ENCODE measurements around the gene ZBTB49.

The ZBTB49 gene

GRCh38 chr4:4320951-4321714 lies 31.1 kb downstream of the ZBTB49 start:
- in situ Hi-C loops (cut with HindIII; ENCODE audit: low pct_ligation_motif_present, low pct_unique_long_range_greater_than_20kb, low sequenced_read_pairs) = no loop called here
- DNase-seq = no peak

- DNase-seq = no peak
- in situ Hi-C loops (cut with HindIII; ENCODE audit: low pct_ligation_motif_present, low pct_unique_long_range_greater_than_20kb, low sequenced_read_pairs) = no loop called here
Measured at GRCh38 chr4:4321951-4322688, 32.1 kb downstream of the ZBTB49 start.

- DNase-seq = no peak
- in situ Hi-C loops (cut with HindIII; ENCODE audit: low pct_ligation_motif_present, low pct_unique_long_range_greater_than_20kb, low sequenced_read_pairs) = no loop called here
Measured at GRCh38 chr4:4323705-4324534, 33.9 kb downstream of the ZBTB49 start.

GRCh38 chr4:4325321-4325720 lies 35.3 kb downstream of the ZBTB49 start:
- in situ Hi-C loops (cut with HindIII; ENCODE audit: low pct_ligation_motif_present, low pct_unique_long_range_greater_than_20kb, low sequenced_read_pairs) = no loop called here
- DNase-seq = no peak

- in situ Hi-C loops (cut with HindIII; ENCODE audit: low pct_ligation_motif_present, low pct_unique_long_range_greater_than_20kb, low sequenced_read_pairs) = no loop called here
Measured at GRCh38 chr4:4326166-4326565, 36.1 kb downstream of the ZBTB49 start.

GRCh38 chr4:4327652-4328121 lies 37.6 kb downstream of the ZBTB49 start:
- no peak for DNase-seq
- in situ Hi-C loops (cut with HindIII; ENCODE audit: low pct_ligation_motif_present, low pct_unique_long_range_greater_than_20kb, low sequenced_read_pairs) = no loop called here

More at GRCh38 chr4:4326166-4326565, 36.1 kb downstream of the ZBTB49 start:
- no peak for DNase-seq

- in situ Hi-C loops (cut with HindIII; ENCODE audit: low pct_ligation_motif_present, low pct_unique_long_range_greater_than_20kb, low sequenced_read_pairs) = no loop called here
- no peak for DNase-seq
Measured at GRCh38 chr4:4328206-4328605, 38.2 kb downstream of the ZBTB49 start.

GRCh38 chr4:4328840-4329239 lies 38.8 kb downstream of the ZBTB49 start:
- no peak for DNase-seq
- in situ Hi-C loops (cut with HindIII; ENCODE audit: low pct_ligation_motif_present, low pct_unique_long_range_greater_than_20kb, low sequenced_read_pairs) = no loop called here

- DNase-seq = no peak
- in situ Hi-C loops (cut with HindIII; ENCODE audit: low pct_ligation_motif_present, low pct_unique_long_range_greater_than_20kb, low sequenced_read_pairs) = no loop called here
Measured at GRCh38 chr4:4329496-4329895, 39.4 kb downstream of the ZBTB49 start.

- in situ Hi-C loops (cut with HindIII; ENCODE audit: low pct_ligation_motif_present, low pct_unique_long_range_greater_than_20kb, low sequenced_read_pairs) = no loop called here
- DNase-seq = no peak
Measured at GRCh38 chr4:4330794-4331193, 40.7 kb downstream of the ZBTB49 start.

GRCh38 chr4:4332529-4332928 lies 42.5 kb downstream of the ZBTB49 start:
- no peak for DNase-seq
- in situ Hi-C loops (cut with HindIII; ENCODE audit: low pct_ligation_motif_present, low pct_unique_long_range_greater_than_20kb, low sequenced_read_pairs) = no loop called here

- in situ Hi-C loops (cut with HindIII; ENCODE audit: low pct_ligation_motif_present, low pct_unique_long_range_greater_than_20kb, low sequenced_read_pairs) = no loop called here
- peak; percentile 17 for DNase-seq
Measured at GRCh38 chr4:4333265-4333706, 43.2 kb downstream of the ZBTB49 start.

- in situ Hi-C loops (cut with HindIII; ENCODE audit: low pct_ligation_motif_present, low pct_unique_long_range_greater_than_20kb, low sequenced_read_pairs) = no loop called here
- DNase-seq = peak; percentile 58
Measured at GRCh38 chr4:4334798-4335520, 44.9 kb downstream of the ZBTB49 start.

GRCh38 chr4:4338210-4339001 lies 48.4 kb downstream of the ZBTB49 start:
- no peak for DNase-seq
- in situ Hi-C loops (cut with HindIII; ENCODE audit: low pct_ligation_motif_present, low pct_unique_long_range_greater_than_20kb, low sequenced_read_pairs) = no loop called here

- in situ Hi-C loops (cut with HindIII; ENCODE audit: low pct_ligation_motif_present, low pct_unique_long_range_greater_than_20kb, low sequenced_read_pairs) = no loop called here
- DNase-seq = no peak
Measured at GRCh38 chr4:4339504-4340085, 49.5 kb downstream of the ZBTB49 start.

- in situ Hi-C loops (cut with HindIII; ENCODE audit: low pct_ligation_motif_present, low pct_unique_long_range_greater_than_20kb, low sequenced_read_pairs) = no loop called here
- DNase-seq = no peak
Measured at GRCh38 chr4:4341861-4342650, 52.0 kb downstream of the ZBTB49 start.

- no peak for DNase-seq
- in situ Hi-C loops (cut with HindIII; ENCODE audit: low pct_ligation_motif_present, low pct_unique_long_range_greater_than_20kb, low sequenced_read_pairs) = no loop called here
Measured at GRCh38 chr4:4343038-4343437, 53.0 kb downstream of the ZBTB49 start.
